GM21423 (cell line): ENCODE measurements around the gene PIP5K1B.
A peak's percentile ranks its signal among the peaks of the same experiment; 100 is the strongest.

ENCODE experiments used
- ATAC-seq: cut with Tn5 transposase; IDR thresholded peaks from one replicate; pipeline ENCODE4 v1.9.1; 2021; ENCODE audit warnings: mild to moderate bottlenecking, moderate library complexity; ENCODE audit not compliant: unreplicated experiment

PIP5K1B gene

DNA sequence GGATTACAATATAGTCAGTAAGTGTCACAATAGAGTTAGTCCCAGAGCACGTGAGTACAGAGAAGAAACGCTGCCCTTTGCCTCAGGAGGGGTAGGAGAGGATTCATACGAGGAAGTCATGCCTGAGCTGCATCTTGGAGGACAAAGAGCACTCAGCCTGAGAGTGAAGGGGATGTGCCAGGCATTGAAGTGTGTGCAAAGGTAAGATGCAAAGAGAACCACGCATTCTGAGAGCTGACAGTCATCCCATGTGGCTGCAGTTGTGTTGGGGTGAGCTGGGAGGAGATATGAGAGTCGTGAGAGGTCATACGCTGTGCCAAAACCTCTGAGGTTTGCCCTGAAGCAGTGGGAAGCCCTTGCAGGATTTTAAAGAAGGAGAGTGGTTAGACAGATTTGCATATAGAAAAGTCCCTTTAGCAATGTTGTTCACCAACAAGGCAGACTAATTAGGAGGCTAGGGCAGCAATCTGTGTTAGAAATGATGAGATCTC, 97.5 kb downstream of the PIP5K1B start:
- ATAC-seq = peak; percentile 96

DNA sequence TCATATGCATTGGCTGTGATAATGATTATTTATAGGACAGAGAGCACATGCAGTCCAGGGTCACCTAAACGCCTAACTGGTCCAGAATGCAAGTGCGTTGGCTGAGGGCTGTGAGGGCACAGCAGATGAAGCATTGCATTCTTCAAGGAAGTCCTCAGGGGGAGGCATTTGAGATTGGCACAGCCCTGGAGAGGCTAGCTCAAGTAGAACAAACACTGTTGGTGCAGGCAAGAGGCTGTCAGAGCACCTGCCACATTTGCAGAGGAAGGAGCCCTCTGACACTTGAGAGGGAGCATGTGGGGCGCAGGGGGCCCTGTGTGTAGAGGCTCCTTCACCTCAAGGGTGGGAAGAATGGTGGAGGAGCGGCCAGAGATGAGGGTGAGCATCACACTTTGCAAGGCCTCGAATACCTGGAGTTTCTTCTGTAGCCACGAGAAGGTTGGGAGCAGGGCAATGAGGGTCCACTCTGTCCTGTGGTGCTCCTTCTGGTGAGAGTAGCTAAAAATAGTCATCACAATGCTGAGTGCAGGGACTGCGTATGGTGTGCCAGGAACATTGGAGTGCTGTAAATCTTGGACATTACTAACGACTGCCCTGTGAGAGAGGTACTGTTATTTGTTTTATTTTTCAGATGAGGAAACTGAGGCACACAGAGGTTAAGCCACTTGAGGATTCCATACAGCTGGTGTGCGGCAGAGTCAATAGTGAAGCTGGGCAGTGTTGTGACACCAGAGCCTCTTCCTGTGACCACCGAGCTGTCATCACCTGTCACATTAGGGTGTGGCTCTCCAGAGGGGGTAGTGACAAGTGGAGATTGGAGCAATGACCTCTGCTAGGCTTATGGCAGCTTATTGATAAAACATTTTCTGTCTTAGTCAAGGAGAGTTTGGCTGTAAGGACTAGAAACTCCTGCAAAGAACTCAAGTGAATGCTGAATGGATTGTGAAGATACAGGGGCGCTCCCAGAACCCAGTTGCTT, 100.2 kb downstream of the PIP5K1B start:
- no peak for ATAC-seq

- ATAC-seq = no peak
Observed at GRCh38 chr9:68805890-68806517, 101.0 kb downstream of the PIP5K1B start.

- ATAC-seq = no peak
Observed at GRCh38 chr9:68808338-68808890, 103.4 kb downstream of the PIP5K1B start.

DNA sequence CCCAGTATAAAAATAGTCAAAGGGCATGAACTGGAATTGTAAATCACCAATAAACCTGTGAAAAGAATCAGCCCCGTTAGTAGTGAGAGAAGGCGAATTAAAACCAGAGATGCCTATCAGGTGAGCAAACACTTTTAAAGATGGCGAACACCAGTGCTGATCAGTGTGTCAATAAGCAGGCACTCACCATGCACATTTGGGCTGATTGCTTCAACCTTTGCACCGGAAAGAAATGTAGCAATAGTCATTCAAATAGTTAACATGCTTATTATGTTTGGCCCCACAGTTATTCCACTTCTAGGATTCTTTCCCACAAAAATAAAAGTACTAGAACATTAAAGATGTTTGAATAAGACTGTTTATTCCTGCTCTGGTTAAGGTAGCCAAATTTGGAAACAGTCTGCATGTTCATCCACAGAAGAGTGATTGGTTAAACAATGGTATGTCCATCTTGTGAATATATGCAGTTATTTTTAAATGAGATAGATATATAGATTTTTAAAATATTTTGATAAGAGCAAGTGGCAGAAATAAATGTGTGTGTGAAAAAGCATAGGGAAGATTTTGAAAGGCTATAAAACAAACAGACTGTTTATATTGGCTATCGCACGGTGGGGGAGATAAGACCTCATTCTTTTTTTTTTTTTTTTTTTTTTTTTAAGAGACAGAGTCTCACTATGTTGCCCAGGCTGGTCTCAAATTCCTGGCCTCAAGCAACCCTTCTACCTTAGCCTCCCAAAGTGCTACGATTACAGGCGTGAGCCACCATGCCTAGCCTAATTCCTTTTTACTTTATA, 112.2 kb downstream of the PIP5K1B start:
- ATAC-seq = no peak

- no peak for ATAC-seq
Observed at GRCh38 chr9:68819065-68819464, 114.0 kb downstream of the PIP5K1B start.

DNA sequence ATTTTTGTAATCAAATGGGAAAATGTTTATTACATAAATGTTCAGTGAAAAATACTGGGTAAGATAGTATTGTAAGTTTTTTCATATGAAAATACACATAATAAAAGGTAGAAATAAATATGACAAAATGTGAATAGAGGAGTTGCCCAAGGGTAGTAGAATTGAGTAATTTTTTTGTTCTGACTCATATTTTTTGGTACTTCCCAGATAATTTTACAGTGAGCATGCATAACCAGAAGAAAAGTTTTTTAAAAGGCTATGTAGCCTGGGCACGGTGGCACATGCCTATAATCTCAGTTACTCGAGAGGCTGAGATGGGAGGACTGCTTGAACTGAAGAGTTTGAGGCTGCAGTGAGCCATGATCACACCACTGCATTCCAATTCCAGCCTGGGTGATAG, 116.9 kb downstream of the PIP5K1B start:
- ATAC-seq = no peak

- no peak for ATAC-seq
Observed at GRCh38 chr9:68822596-68823165, 117.6 kb downstream of the PIP5K1B start.

GRCh38 chr9:68825762-68826472, 120.9 kb downstream of the PIP5K1B start:
- no peak for ATAC-seq

- ATAC-seq = no peak
Observed at GRCh38 chr9:68827837-68828744, 123.1 kb downstream of the PIP5K1B start.

- ATAC-seq = no peak
Observed at GRCh38 chr9:68832101-68832500, 127.1 kb downstream of the PIP5K1B start.

- ATAC-seq = no peak
Observed at GRCh38 chr9:68832861-68833518, 128.0 kb downstream of the PIP5K1B start.

DNA sequence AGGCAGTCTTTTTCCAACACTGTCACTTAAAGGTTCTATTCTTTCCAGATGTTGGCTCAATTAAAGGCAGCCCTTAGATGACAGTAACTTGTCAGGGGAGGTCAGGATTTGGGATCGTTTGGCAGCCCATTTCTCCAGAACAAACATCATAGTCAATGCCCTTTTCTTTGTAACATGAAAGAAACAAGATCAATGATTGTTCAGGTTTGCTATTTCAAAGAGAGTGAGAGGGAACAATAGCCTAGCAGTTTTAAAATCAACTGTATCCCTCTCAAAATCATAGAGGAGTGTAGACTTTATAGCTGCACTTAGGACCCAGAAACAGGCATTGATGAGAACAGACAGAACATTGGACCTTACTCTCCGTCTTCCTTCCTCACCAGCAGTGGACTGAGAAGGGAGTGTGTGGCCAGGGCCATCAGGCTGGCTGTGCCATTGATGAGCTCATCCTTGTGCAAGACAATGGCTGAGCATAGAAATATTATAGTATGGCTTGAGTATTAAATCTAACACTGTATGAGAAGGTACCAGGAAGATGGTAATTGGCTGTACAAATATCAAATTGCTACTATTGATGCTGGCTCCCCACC, 130.0 kb downstream of the PIP5K1B start:
- ATAC-seq = no peak

- no peak for ATAC-seq
Observed at GRCh38 chr9:68836788-68837187, 131.7 kb downstream of the PIP5K1B start.

DNA sequence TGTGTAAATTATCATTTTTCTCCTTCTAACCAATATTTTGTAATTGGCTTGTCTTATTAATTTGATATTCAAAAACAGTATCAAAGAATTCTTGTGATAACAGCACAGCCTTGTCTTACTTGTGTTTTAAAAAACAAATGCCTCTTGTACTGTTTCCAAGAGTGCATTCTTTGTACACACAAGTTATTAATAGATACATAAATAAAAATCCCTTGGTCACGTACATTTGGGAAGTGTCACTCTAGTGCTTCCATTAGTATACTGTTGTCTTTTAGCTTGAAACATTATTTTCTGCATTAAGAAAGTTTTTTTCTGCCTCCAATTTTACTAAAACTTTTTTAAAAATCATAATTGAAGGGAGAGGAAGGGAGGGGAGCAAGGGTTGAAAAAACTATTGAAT, 133.2 kb downstream of the PIP5K1B start:
- no peak for ATAC-seq

- ATAC-seq = no peak
Observed at GRCh38 chr9:68841276-68842052, 136.4 kb downstream of the PIP5K1B start.

DNA sequence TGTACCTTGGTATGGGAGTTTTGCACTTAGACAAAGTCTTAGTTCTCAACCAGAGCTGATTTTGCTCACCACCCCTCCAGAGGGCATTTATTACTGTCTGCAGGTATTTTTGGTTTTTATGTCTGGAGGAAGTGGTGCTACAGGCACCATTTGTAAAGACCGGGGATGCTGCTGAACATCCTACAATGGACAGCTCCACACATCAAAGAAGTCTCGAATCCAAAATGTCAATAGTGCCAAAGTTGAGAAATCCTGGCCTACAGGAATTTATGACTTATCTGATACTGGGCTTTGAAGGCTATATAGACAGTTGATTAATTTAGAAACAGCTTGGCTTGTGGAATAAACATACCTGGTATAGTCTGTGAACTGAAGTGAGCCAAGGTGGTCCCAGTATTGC, 137.5 kb downstream of the PIP5K1B start:
- ATAC-seq = no peak
